Daoy (cell line): Measurements from ENCODE around the gene SERHL2. TPM values are rescaled to one million over a fixed set of nuclear protein-coding genes. Genes with fewer than 3 reads are reported as not detected.
"Not testable (repeated sequence)": the region's sequence is repeated elsewhere in the genome, so short reads cannot be mapped to it uniquely, and the experiment has no call there.

Source experiments
- DNase-seq: peaks from one replicate; pipeline ENCODE4 v3.0.0-alpha.2; 2015; ENCODE audit warnings: low read depth
- total RNA-seq: library from RNA; depleted of rRNA; stranded (reverse); fragments of >200 nt; shearing (Covaris generic); gene quantifications from 2 replicates; pipeline ENCODE4 v1.2.3, GENCODE V29; 2014

SERHL2 gene
- total RNA-seq, 1 experiment from 2014 or later, result 1.4 TPM

- DNase-seq, result not testable (repeated sequence)
Observed at GRCh38 chr22:42535082-42535731, 18.5 kb upstream of the SERHL2 start.

GRCh38 chr22:42536166-42536565, 17.6 kb upstream of the SERHL2 start:
- DNase-seq, result no peak

GRCh38 chr22:42536634-42537033, 17.1 kb upstream of the SERHL2 start:
- DNase-seq, result not testable (repeated sequence)

- not testable (repeated sequence) for DNase-seq
Observed at GRCh38 chr22:42537199-42537831, 16.4 kb upstream of the SERHL2 start.

- not testable (repeated sequence) for DNase-seq
Observed at GRCh38 chr22:42539236-42539771, 14.5 kb upstream of the SERHL2 start.

GRCh38 chr22:42544686-42545085, 9.1 kb upstream of the SERHL2 start:
- no peak for DNase-seq

GRCh38 chr22:42547562-42547961, 6.2 kb upstream of the SERHL2 start:
- no peak for DNase-seq

GRCh38 chr22:42548126-42548525, 5.6 kb upstream of the SERHL2 start:
- not testable (repeated sequence) for DNase-seq

GRCh38 chr22:42548597-42549330, 5.0 kb upstream of the SERHL2 start:
- no peak for DNase-seq

GRCh38 chr22:42549331-42550060, 4.3 kb upstream of the SERHL2 start:
- no peak for DNase-seq

- DNase-seq, result not testable (repeated sequence)
Observed at GRCh38 chr22:42552294-42552647, 1.5 kb upstream of the SERHL2 start.

- DNase-seq, result no peak
Observed at GRCh38 chr22:42560381-42560780, 6.6 kb downstream of the SERHL2 start.

- DNase-seq, result peak; percentile 34
Observed at GRCh38 chr22:42560781-42561180, 7.0 kb downstream of the SERHL2 start.

- no peak for DNase-seq
Observed at GRCh38 chr22:42561856-42562255, 8.1 kb downstream of the SERHL2 start.

GRCh38 chr22:42562279-42562678, 8.5 kb downstream of the SERHL2 start:
- DNase-seq, result no peak

GRCh38 chr22:42562684-42563083, 8.9 kb downstream of the SERHL2 start:
- no peak for DNase-seq

GRCh38 chr22:42563943-42564342, 10.2 kb downstream of the SERHL2 start:
- not testable (repeated sequence) for DNase-seq

GRCh38 chr22:42564699-42565098, 10.9 kb downstream of the SERHL2 start:
- DNase-seq, result no peak

- no peak for DNase-seq
Observed at GRCh38 chr22:42565956-42566355, 12.2 kb downstream of the SERHL2 start.

GRCh38 chr22:42567950-42568349, 14.2 kb downstream of the SERHL2 start:
- not testable (repeated sequence) for DNase-seq

GRCh38 chr22:42570580-42570979, 16.8 kb downstream of the SERHL2 start:
- DNase-seq, result not testable (repeated sequence)

- DNase-seq, result not testable (repeated sequence)
Observed at GRCh38 chr22:42571068-42571467, 17.3 kb downstream of the SERHL2 start.
